HG03095 (cell line): ENCODE measurements around the gene KANTR.
A peak's percentile ranks its signal among the peaks of the same experiment; 100 is the strongest.

ENCODE experiments used
- ATAC-seq: cut with Tn5 transposase; IDR thresholded peaks from one replicate; pipeline ENCODE4 v1.9.1; 2021; ENCODE audit warnings: moderate library complexity; ENCODE audit not compliant: unreplicated experiment

KANTR gene

GRCh38 chrX:53080628-53081580, 13.0 kb upstream of the KANTR start:
- ATAC-seq = no peak

- ATAC-seq = peak; percentile 90
Observed at GRCh38 chrX:53081925-53082772, 11.8 kb upstream of the KANTR start, which contains the start of gene TSPYL2. TSPYL2 (plus strand) TSS chrX:53082367; CDS start chrX:53082499, 132 bp downstream.

GRCh38 chrX:53082773-53083616, 10.9 kb upstream of the KANTR start:
- no peak for ATAC-seq

DNA sequence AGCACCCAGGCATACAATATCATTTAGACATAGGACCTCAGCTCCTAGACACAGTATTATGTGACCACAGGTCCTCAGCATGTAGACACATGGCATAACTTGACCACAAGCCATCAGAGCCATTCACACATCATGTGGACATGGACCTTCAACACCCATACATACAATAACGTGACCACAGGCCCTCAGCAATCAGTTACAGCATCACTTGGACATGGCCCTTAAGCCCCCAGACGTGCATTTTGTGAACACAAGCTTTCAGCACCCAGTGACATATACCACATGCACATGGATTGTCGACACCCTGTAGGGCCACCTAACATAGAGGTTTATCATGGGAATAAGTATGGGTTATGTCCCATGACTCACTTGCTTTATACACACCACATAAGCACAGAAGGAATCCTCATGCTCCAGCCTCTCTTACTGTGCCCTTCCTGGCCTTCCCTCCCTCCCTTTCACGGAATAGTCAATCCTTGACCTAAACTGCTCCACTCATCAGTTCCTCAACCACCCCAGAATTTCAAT, 9.8 kb upstream of the KANTR start:
- no peak for ATAC-seq

DNA sequence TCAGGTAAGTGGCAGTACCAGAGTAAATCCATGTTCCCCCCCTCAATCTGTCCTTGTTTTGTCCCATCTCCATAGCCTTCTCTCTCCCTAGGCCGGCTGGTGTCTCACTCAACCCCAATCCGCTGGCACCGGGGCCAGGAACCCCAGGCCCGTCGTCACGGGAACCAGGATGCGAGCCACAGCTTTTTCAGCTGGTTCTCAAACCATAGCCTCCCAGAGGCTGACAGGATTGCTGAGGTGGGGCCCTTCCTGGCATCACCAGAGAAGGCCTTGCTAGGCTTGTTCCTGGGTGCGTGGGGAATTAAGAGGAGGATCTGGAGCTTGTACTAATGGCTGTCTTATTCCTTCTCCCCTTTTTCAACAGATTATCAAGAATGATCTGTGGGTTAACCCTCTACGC, 9.1 kb upstream of the KANTR start:
- ATAC-seq = no peak

- no peak for ATAC-seq
Observed at GRCh38 chrX:53085661-53086229, 8.2 kb upstream of the KANTR start.

DNA sequence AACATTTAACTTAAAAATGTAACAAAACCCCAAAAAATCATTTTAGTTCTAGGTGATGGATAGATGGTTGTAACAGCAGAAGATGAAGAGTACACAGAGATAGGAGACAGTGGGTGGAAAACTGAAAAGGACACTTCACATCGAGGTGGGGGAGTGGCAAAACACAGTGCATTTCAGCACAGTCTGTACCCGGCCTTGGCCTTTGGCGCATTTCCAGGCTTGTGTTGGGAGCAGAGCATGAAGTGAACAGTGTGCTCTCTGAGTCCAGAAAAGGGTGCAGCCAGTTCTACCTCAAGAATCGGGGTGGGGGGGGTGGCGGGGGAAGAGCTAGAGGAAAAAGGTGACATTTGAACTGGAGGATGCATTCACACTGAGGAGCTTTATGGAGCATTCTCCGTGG, 7.5 kb upstream of the KANTR start:
- no peak for ATAC-seq

DNA sequence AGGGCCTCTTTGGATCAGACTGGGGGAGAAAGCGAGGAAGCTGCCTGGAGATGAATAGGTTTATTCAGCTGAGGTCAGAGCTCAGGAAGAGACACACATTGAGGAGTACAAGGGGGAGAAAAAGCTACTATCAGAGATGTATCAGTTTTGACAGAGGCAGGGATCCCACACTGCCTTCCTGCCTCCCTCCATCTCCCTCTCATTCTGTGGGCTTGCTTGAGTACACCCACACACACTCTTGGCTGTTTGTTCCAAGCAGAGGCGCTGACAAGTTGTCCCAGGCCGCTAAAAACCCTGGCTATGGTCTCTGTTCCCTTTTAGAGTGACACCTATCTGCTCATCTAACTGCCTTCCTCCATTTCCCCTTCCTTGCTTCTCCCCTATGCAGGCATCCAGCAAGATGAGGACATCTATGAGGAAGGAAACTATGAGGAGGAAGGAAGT, 6.5 kb upstream of the KANTR start:
- no peak for ATAC-seq

DNA sequence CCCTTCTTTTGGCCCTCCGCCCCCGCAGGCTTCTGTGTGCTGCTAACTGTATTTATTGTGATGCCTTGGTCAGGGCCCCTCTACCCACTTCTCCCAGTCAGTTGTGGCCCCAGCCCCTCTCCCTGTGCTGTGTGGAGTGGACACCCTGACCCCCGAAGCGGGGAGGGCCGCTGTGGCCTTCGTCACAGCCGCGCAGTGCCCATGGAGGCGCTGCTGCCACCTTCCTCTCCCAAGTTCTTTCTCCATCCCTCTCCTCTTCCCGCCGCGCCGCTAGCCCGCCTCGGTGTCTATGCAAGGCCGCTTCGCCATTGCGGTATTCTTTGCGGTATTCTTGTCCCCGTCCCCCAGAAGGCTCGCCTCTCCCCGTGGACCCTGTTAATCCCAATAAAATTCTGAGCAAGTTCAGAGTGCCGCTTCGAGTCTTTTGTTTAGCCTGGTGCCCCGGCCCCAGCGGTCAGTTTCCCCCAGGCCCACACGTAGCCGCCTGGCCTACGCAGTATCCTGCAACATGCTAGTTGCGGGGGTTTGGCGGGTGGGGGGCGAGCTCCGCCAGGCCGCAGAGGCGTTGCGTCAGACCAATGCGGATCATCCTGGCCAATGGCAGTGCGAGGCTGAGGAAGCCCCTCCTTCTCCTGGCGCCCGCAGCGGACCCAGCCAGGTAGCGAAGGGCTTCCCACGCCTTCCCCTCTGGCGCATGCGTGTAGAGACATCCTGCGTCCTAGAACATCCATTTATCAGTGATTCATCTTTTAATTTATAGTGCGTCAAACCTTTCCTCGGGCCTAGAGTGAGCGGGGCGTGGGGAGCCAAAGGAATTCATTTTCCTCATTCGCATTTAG, 5.6 kb upstream of the KANTR start:
- ATAC-seq = no peak

DNA sequence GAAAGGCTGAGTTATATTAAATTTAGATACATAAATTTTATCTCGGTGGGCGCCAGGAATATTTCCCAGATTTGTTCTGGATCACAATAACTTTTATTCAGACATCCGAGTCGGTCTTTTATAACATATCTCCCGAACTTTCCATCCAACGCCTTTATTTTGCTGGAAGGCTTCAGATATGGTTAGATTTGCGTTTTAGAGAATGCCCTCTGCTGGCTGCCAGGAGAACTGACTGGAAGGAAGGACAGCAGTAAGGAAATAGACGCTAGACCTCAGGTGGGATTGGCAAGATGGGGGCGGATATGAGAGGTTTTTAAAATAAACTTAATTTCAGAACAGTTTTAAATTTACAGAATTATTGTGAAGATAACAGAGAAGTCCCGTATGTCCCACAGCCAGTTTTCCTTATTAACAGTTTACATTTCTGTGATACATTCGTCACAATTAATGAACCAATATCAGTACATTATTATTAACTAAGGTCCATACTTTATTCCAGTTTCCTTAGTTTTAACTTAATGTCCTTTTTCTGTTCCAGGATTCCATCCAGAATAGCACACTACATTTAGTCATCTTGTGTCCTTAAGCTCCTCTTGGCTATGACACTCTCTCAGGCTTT, 4.6 kb upstream of the KANTR start:
- no peak for ATAC-seq

DNA sequence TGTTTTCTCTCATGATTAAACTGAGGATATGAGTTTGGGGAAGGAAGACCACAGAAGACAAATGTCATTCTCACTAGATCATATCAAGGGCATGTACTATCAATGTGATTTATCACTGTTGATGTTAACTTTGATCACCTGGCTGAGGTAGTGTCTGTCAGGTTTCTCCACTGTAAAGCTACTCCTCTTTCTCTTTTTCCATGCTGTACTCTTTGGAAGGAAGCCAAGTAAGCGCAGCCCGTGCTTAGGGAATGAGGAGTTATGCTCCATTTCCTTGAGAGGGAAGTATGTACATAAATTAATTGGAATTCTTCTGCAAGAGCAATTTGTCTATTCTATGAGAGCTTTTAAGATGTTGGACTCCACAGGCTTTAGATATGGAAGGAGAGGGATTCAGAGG, 4.0 kb upstream of the KANTR start:
- no peak for ATAC-seq

DNA sequence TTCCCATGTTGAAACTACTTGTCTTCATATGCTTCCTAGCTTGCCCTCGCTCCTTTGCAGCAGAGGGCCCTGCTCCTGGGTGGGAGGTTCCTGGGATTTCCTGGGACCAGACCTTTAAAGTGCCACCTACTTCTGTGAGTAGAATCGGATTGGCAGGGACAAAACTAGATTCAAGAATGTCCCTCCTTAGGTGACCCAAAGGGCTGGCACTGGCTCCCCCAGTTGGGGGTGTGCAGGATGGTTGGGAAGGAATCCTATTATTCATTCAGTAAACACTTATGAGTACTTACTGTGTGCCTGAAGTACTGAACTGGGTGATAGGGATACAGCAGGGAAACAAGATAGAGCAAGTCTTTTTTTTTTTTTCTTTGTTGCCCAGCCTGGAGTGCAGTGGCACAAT, 2.6 kb upstream of the KANTR start:
- no peak for ATAC-seq

- peak; percentile 43 for ATAC-seq
Observed at GRCh38 chrX:53093177-53093655, 726 bp upstream of the KANTR start.

DNA sequence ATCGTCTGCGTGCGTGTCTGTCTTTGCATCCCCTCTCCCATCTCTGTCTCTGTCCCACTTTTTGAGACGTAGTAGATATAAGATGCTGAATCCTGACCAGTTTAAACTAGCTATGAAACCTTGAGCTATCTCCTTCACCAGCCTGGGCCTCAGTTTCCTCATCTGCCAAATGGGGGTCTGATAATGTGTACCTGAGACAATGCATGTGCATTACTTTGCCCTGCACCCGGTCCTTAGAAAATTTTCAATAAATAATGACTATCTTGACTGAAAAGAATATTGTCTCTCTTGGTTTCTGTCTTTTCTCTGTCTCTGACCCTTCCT, 602 bp downstream of the KANTR start:
- no peak for ATAC-seq

GRCh38 chrX:53095796-53096195, 1.9 kb downstream of the KANTR start:
- no peak for ATAC-seq

DNA sequence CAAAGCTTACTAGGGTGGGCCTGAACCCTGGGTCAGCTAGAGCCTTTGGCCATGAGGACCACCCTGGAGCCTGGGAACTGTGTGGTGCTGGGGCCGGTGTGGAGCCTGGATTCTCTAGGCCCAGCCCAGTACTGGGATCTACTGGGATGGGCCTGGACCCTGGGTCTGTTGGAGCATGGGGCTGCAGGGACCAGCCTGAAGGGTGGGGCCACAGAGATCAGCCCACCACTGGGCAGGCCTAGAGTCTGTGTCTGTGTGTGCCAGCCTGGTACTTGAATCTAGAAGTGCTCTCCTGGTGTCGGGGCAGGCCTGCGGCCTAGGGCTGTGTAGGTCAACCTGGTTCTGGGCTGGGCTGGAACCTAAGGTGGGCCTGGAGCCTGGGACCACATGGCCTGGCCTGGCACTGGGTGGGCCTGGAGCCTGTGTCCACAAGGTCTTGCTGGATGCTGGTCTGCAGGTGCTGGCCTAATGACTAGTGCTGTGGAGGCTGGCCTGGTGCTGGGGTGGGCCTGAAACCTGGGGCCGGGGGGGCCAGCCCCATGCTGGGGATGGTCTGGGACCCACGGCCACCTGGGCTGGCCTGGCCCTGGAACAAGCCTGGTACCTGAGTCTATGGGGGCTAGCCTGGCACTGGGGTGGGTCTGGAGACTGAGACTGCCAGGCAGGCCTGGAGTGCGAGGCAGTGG, 21.1 kb downstream of the KANTR start:
- ATAC-seq = no peak

- no peak for ATAC-seq
Observed at GRCh38 chrX:53115550-53115874, 21.6 kb downstream of the KANTR start.

- no peak for ATAC-seq
Observed at GRCh38 chrX:53116101-53116500, 22.2 kb downstream of the KANTR start.
